Stomach (tissue), 9 donors: ENCODE results near the gene TMEM37. TPM values are rescaled to one million over a fixed set of nuclear protein-coding genes. Genes with fewer than 3 reads are reported as not detected.

Source experiments
- DNase-seq, 2 donors: peaks; one replicate each; pipeline versions ENCODE4 v3.0.0 to v3.0.0-alpha.2; 2013 to 2019
- H3K27ac ChIP-seq, 5 donors: fragments of 200-600 bp in 4 of 5; sonication (generic) in 4 of 5; one replicate each; pipeline ENCODE4 v1.5.1; 2013 to 2019; ENCODE audit warnings: mild to moderate bottlenecking in 1 of 5, moderate library complexity in 1 of 5
- H3K27me3 ChIP-seq, 3 donors: fragments of 200-600 bp; sonication (generic); one replicate each; pipeline ENCODE4 v1.5.1; 2017 to 2019; ENCODE audit warnings: mixed run types in 1 of 3
- H3K36me3 ChIP-seq, 4 donors: fragments of 200-600 bp; sonication (generic); 1 replicate in 3 of 4; 2 replicates in 1 of 4; pipeline ENCODE4 v1.5.1; 2016 to 2019
- H3K4me1 ChIP-seq, 4 donors: fragments of 200-600 bp; sonication (generic); one replicate each; pipeline ENCODE4 v1.5.1; 2016 to 2019
- H3K4me3 ChIP-seq, 4 donors: fragments of 200-600 bp; sonication (generic) in 3 of 4; one replicate each; pipeline ENCODE4 v1.5.1; 2016 to 2019; ENCODE audit warnings: mild to moderate bottlenecking in 1 of 4
- H3K9me3 ChIP-seq, 4 donors: fragments of 200-600 bp; sonication (generic); one replicate each; pipeline ENCODE4 v1.5.1; 2016 to 2019
- EP300 ChIP-seq: sonication (generic); formaldehyde crosslinking; IDR thresholded peaks from one replicate; pipeline ENCODE4 v1.6.1; 2017; ENCODE audit warnings: antibody characterized with exemption
- POLR2A ChIP-seq, 4 donors: fragments of 450-650 bp; IDR thresholded peaks; one replicate each; pipeline ENCODE4 v1.6.1; 2016; ENCODE audit warnings: antibody characterized with exemption in 4 of 4, control low read depth in 2 of 4, mild to moderate bottlenecking in 1 of 4, moderate library complexity in 1 of 4
- POLR2AphosphoS5 ChIP-seq, 3 donors: sonication (generic); formaldehyde crosslinking; IDR thresholded peaks; one replicate each; pipeline ENCODE4 v1.6.1; 2016; ENCODE audit warnings: antibody characterized with exemption in 3 of 3
- WGBS, 5 donors: extraction: QIAGEN DNeasy Blood & Tissue Kit in 3 of 5; methylation state at CpG; one replicate each; pipeline versions ENCODE4 v1.1.5 to v1.1.7; 2013 to 2018; 5-methylcytosine and 5-hydroxymethylcytosine counted together
- intact Hi-C: fragments of 100-400 bp; cut with DNase I; formaldehyde crosslinking; loops from one replicate; pipeline ENCODE4 v1.15.1; 2023; ENCODE audit warnings: low total_unique reads
- polyA plus RNA-seq, 3 donors: library from polyadenylated mRNA; stranded (reverse); fragments of 200-250 nt; gene quantifications; one replicate each; pipeline ENCODE4 v1.2.3, GENCODE V29; 2013
- total RNA-seq, 5 donors: library from RNA; depleted of rRNA; stranded (reverse); fragments of >200 nt; gene quantifications; one replicate each; pipeline versions ENCODE4 v1.1.0 to v1.2.3, GENCODE V29; 2014 to 2016
- TF ChIP-seq, protein P1 (sequence below), 7 experiments: fragments of 450-650 bp in 4 of 7; fragments of 200-600 bp in 3 of 7; sonication (generic) in 3 of 7; IDR thresholded peaks; one replicate each; pipeline ENCODE4 v1.5.1; 2016 to 2019; ENCODE audit warnings: antibody characterized with exemption in 7 of 7, control low read depth in 2 of 7, mild to moderate bottlenecking in 1 of 7
- donor health status: healthy with polysubstance abuse.
- donor health status: Bipolar disorder and iron deficiency.
- donor health status: healthy.

TMEM37 gene
- total and polyA plus RNA-seq, 8 donors: 5.7 to 27.8 (median 15.9) TPM; not detected in 1

DNA sequence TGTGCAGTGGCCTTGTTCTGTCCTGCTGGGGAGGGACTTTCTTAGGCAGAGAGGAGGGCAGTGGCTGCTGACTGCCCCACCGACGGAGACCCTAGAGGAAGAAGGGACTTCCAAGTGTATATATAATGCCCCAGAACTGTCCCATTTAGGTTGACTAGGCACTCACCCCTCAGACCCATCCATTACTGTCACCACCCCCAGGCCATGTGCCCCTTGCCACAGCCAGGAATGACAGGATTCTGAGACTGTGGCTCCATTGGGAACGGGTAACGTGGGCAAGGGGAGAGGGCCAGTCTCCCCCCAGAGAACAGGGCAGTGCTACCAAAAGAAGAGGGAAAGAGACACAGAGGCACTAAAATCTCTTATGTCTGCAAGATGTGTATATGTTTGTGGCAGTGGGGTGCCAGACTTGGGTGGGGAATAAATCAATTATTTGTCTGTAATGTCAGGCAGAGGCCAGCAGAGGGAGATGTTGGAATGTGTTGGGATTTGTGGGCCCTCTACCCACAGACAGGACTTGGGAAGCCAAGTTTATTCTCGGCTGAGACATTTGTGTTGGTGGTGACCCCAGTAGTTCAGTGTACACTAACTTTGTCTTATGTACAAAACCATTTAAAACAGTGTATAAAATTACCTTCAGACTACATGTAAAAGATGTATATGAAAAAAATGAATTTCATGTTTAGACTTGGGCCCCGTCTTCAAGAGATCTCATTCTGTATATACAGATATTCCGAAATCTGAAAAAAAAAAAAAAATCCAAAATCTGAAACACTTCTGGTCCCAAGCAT, 24.0 kb upstream of the TMEM37 start:
- 63 to 76% (median 70%) methylated on average over 7 of the region's 7 CpGs for WGBS, 5 donors
- Histone ChIP-seq H3K36me3 (no peaks in the 10 kb centered on the region), H3K4me1 (peaks cover 0 to 24% (median 20%) of the 10 kb centered on the region in 4 donors), H3K27ac (peak overlapping the region in 3 of 5 donors; percentile 19 to 62 (median 54)), H3K27me3 (no peaks in the 10 kb centered on the region), H3K4me3 (no peak overlapping the region), H3K9me3 (no peaks in the 10 kb centered on the region)
- DNase-seq: peak; percentile 58 to 85
- intact Hi-C loops: loop anchor here (5.0 kb wide), 1 partner anchor 70 kb away; no protein-coding TSS in a partner anchor
- TF ChIP-seq, protein P1, sequence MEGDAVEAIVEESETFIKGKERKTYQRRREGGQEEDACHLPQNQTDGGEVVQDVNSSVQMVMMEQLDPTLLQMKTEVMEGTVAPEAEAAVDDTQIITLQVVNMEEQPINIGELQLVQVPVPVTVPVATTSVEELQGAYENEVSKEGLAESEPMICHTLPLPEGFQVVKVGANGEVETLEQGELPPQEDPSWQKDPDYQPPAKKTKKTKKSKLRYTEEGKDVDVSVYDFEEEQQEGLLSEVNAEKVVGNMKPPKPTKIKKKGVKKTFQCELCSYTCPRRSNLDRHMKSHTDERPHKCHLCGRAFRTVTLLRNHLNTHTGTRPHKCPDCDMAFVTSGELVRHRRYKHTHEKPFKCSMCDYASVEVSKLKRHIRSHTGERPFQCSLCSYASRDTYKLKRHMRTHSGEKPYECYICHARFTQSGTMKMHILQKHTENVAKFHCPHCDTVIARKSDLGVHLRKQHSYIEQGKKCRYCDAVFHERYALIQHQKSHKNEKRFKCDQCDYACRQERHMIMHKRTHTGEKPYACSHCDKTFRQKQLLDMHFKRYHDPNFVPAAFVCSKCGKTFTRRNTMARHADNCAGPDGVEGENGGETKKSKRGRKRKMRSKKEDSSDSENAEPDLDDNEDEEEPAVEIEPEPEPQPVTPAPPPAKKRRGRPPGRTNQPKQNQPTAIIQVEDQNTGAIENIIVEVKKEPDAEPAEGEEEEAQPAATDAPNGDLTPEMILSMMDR (IDR thresholded peaks at IDR 0.05): peak in 5 of 7 experiments; percentile 70 to 94 (median 85)
- TF ChIP-seq POLR2A (IDR thresholded peaks at IDR 0.05): no peak
- no peak for TF ChIP-seq EP300
- TF ChIP-seq POLR2AphosphoS5 (IDR thresholded peaks at IDR 0.05): no peak

DNA sequence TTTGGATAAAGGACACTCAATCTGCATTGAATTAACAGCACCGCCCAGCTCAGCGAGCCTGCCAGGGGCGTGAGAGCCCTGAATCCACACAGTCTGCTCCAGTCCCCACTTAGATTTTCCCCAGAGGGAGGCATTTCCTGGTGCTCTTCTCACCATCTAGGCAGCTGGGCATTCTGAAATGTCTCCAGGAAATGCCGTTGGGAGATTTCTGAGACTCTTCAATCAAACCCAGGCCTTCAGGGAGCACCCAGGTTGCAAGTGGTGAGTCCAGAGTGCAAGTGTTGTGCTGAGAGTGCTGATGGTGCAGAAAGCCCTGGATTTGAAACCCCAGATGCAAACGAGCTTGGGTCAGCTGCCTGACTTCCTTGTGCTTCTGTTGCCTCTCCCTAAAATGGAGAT, 23.4 kb upstream of the TMEM37 start:
- Histone ChIP-seq H3K9me3 (no peaks in the 10 kb centered on the region), H3K36me3 (no peaks in the 10 kb centered on the region), H3K4me1 (peaks cover 0 to 18% (median 15%) of the 10 kb centered on the region in 4 donors), H3K27me3 (no peaks in the 10 kb centered on the region), H3K4me3 (no peak overlapping the region), H3K27ac (peak overlapping the region in 3 of 5 donors; percentile 19 to 62 (median 54))
- peak; percentile 47 to 52 for DNase-seq
- TF ChIP-seq POLR2A (IDR thresholded peaks at IDR 0.05): no peak
- TF ChIP-seq EP300: no peak
- no peak for TF ChIP-seq POLR2AphosphoS5 (IDR thresholded peaks at IDR 0.05)
- TF ChIP-seq, protein P1 (IDR thresholded peaks at IDR 0.05): no peak
- intact Hi-C loops: loop anchor here (5.0 kb wide), 1 partner anchor 69 kb away; no protein-coding TSS in a partner anchor
- WGBS, 5 donors: 32 to 51% (median 42%) methylated on average over 5 of the region's 5 CpGs

DNA sequence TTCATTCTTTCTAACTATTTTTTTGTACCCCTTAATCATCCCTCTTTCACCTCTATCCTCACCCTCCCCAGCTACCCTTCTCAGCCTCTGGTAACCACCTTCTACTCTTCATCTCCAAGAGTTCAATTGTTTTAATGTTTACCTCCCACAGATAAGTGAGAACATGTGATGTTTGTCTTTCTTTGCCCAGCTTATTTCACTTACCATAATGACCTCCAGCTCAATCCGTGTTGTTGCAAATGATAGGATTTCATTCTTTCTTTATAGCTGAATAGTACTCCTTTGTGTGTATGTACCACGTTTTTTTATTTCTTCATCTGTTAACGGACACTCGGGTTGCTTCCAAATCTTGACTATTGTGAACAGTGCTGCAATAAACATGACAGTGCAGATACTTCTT, 22.1 kb upstream of the TMEM37 start:
- H3K27ac ChIP-seq: no peak overlapping the region
- no peaks in the 10 kb centered on the region for H3K9me3 ChIP-seq
- intact Hi-C loops: loop anchor here (5.0 kb wide), 1 partner anchor 68 kb away; no protein-coding TSS in a partner anchor
- DNase-seq: no peak
- WGBS, 5 donors: 40 to 63% (median 45%) methylated on average over 4 of the region's 4 CpGs
- TF ChIP-seq POLR2A (IDR thresholded peaks at IDR 0.05): no peak
- TF ChIP-seq, protein P1 (IDR thresholded peaks at IDR 0.05): no peak
- no peaks in the 10 kb centered on the region for H3K36me3 ChIP-seq
- H3K27me3 ChIP-seq: no peaks in the 10 kb centered on the region
- H3K4me1 ChIP-seq: peaks cover 0 to 18% (median 11%) of the 10 kb centered on the region in 4 donors
- no peak overlapping the region for H3K4me3 ChIP-seq

DNA sequence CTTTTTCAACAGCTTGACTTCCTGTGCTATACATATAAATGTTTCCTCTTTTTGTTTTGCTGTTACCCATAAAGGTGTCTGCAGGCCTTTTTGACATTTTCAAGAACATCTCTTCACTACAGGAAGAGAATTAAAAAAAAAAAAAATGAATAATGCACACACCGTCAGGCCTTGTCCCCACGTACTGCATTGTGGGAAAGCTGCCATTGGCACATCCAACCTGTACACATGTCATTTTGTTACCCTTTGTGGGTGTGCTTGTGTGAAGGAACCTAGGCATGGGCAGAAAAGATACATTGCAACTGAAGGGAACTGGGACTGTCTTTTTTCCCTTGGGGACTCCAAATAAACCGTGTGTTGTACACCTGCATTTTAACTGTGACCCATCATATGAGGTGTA, 16.8 kb upstream of the TMEM37 start:
- H3K9me3 ChIP-seq: no peaks in the 10 kb centered on the region
- DNase-seq: no peak
- H3K4me3 ChIP-seq: no peak overlapping the region
- H3K27me3 ChIP-seq: no peaks in the 10 kb centered on the region
- TF ChIP-seq POLR2AphosphoS5 (IDR thresholded peaks at IDR 0.05) (no peak), EP300 (no peak), POLR2A (IDR thresholded peaks at IDR 0.05) (no peak)
- TF ChIP-seq, protein P1 (IDR thresholded peaks at IDR 0.05): no peak
- peaks cover 0 to 4% (median under 1%) of the 10 kb centered on the region in 4 donors for H3K4me1 ChIP-seq
- no peaks in the 10 kb centered on the region for H3K36me3 ChIP-seq
- intact Hi-C loops: loop anchor here (10.0 kb wide), 1 partner anchor 250 kb away; no protein-coding TSS in a partner anchor
- WGBS, 5 donors: 77 to 89% (median 87%) methylated on average over 3 of the region's 3 CpGs
- no peak overlapping the region for H3K27ac ChIP-seq
